RWPE1 (cell line): ENCODE results near the gene METTL2B.
"Not testable (repeated sequence)": the region's sequence is repeated elsewhere in the genome, so short reads cannot be mapped to it uniquely, and the experiment has no call there.

ENCODE experiments used
- CTCF ChIA-PET: fragments of 350-600 bp; sonication (Branson Sonifier 250); formaldehyde crosslinking; extraction: SDS; loops from one replicate; lab custom pipeline; 2021; lab: Yijun Ruan, JAX
- POLR2A ChIA-PET: fragments of 400-600 bp; formaldehyde crosslinking; extraction: SDS; loops from one replicate; lab custom pipeline; 2020; ENCODE audit warnings: antibody characterized with exemption; ENCODE audit not compliant: low non-redundant PET; lab: Yijun Ruan, JAX
- DNase-seq: peaks from one replicate; pipeline ENCODE4 v3.0.0; 2012; ENCODE audit warnings: low spot score
- H3K27ac ChIP-seq: fragments of 450-650 bp; 2 replicates; pipeline ENCODE4 v1.5.1; 2017
- TF ChIP-seq, protein P1 (sequence below): fragments of 450-650 bp; conservative IDR thresholded peaks from 2 replicates; pipeline ENCODE4 v1.5.1; 2017; ENCODE audit warnings: low read depth, mild to moderate bottlenecking

METTL2B gene

DNA sequence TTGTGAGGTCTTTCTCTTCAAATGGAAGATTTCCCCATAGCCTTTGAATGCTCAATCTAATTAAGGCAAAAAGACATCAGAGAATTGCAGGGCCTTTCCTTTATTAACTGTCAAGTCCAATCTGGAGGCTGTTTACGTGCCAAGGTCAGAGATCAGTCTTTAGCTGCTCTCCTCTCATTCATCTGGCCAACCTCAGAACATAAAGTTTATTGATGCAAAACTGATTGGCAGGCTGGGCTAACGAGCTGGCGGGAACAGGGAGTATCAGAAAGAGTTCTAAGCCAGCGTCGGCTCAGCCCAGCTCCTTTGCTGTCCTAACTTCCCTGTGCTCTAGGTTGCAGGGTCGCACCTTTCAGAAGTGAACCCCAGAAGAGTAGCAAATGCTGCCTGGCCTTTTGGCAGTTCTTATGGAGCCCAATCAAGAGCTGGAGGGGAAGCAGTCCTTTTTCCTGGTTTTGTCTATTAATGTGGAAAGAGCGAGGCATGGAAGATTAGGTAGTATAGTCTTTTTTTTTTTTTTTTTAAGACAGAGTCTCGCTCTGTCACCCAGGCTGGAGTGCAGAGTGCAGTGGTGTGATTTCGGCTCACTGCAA is 47.5 kb downstream of the METTL2B start:
- peak overlapping the region; percentile 31 for H3K27ac ChIP-seq
- CTCF ChIA-PET, POLR2A ChIA-PET, DNase-seq: not testable (repeated sequence)

DNA sequence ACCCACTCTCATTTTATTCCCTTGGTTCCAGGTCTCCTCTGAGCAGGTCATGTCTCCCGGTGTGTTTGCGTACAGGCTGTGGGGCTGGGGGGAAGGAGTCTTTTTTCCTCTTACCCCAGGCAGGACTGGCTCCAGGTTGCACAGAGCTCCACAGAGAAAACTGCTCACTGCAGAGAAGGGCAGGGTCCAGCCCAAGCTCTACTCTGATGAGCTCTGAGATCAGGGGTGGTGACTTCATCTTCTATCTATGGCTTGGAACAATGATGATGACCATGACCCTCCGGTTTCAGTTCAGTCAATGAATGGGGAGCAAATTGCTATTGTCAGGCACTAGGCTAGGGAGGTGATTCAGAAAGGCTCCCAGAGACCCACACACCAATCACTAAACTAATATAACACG is 49.0 kb downstream of the METTL2B start:
- POLR2A ChIA-PET, CTCF ChIA-PET, DNase-seq: not testable (repeated sequence)
- H3K27ac ChIP-seq: peak overlapping the region; percentile 34; the same call in 1 of the 2 replicates

DNA sequence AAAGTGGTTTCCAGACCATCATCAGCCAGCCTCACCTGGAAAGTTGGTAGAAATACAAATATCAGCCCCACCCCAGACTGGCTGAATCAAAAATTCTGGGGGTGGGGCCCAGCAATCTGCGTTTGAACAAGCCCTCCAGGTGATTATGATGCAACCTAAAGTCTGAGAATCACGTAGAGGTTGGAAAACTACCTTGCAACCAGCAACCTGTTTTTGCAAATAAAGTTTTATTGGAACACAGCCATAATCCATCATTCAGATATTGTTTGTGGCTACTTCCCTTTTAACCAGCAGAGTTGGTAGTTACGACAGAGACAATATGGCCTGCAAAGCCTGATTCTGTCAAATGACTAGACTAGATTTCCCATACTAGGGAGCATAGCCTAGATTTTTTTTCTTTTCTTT is 49.5 kb downstream of the METTL2B start:
- H3K27ac ChIP-seq, DNase-seq, CTCF ChIA-PET, POLR2A ChIA-PET: not testable (repeated sequence)

DNA sequence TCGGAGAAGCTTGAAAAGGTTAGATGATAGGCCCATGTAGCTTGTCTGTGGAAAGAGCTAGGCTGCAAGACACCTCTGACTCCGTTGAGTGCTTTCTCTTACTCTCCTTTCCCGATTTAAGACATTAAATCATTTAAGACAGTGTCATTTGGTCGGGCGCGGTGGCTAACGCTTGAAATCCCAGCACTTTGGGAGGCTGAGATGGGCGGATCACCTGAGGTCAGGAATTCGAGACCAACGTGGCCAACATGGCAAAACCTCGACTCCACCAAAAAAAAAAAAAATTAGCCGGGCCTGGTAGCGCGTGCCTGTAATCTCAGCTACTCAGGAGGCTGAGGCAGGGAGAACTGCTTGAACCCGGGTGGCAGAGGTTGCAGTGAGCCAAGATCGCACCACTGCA is 52.6 kb downstream of the METTL2B start:
- DNase-seq, CTCF ChIA-PET, POLR2A ChIA-PET: not testable (repeated sequence)
- peak overlapping the region; percentile 88; the same call in 1 of the 2 replicates for H3K27ac ChIP-seq

DNA sequence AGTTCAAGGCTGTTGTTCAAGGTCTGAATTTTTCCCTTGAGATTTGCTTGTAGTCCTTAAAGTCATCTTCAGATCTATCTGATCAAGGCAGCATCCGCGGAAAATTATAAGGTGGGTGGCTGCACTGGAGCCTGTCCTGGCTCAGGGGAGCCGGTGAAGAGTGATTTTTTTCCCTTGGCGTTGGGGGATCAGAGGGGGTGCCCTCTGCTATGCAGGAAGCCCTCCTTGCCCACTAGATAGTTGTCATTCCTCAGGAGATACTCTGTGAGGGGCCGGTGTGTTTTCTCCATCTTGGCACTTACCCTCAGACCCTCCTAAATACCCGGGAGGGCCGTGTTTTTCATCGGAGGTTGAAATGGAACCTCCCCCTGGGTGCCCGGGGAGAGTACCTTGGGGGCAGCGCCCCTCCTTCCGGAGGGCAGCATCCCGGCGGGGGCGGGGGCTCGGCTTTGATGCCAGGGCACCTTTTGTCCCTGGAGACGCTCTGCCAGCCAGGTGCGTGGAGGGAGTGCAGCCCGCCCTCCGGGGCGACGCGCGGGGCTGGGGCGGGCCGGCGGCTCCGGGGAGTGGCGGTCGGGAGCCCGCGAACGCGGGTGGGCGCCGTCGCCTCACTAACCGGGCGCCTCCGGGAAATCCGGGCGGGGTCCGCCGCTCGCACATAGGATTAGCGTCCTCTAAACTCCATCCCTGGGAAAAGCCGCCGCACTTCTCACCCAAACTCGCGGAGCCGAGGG is 53.7 kb downstream of the METTL2B start:
- POLR2A ChIA-PET, CTCF ChIA-PET: not testable (repeated sequence)
- peak overlapping the region; percentile 88 for H3K27ac ChIP-seq
- DNase-seq: peak; percentile 15

DNA sequence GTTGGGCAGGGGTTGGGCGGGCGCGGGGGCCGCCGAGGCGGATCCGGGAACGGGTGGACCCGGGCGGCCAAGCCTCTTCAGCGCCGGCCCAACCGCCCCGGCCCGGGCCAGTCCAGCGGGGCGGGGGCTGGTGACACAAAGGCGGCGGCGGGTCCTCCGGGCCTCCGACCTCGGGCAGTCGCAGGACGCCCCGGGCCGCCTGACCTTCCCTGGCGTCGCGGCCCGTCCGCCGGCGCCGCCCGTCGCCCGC is 54.2 kb downstream of the METTL2B start:
- POLR2A ChIA-PET: no interaction called here
- H3K27ac ChIP-seq: peak overlapping the region; percentile 88
- CTCF ChIA-PET: no interaction called here
- no peak for DNase-seq
- TF ChIP-seq, protein P1, sequence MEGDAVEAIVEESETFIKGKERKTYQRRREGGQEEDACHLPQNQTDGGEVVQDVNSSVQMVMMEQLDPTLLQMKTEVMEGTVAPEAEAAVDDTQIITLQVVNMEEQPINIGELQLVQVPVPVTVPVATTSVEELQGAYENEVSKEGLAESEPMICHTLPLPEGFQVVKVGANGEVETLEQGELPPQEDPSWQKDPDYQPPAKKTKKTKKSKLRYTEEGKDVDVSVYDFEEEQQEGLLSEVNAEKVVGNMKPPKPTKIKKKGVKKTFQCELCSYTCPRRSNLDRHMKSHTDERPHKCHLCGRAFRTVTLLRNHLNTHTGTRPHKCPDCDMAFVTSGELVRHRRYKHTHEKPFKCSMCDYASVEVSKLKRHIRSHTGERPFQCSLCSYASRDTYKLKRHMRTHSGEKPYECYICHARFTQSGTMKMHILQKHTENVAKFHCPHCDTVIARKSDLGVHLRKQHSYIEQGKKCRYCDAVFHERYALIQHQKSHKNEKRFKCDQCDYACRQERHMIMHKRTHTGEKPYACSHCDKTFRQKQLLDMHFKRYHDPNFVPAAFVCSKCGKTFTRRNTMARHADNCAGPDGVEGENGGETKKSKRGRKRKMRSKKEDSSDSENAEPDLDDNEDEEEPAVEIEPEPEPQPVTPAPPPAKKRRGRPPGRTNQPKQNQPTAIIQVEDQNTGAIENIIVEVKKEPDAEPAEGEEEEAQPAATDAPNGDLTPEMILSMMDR: no peak

DNA sequence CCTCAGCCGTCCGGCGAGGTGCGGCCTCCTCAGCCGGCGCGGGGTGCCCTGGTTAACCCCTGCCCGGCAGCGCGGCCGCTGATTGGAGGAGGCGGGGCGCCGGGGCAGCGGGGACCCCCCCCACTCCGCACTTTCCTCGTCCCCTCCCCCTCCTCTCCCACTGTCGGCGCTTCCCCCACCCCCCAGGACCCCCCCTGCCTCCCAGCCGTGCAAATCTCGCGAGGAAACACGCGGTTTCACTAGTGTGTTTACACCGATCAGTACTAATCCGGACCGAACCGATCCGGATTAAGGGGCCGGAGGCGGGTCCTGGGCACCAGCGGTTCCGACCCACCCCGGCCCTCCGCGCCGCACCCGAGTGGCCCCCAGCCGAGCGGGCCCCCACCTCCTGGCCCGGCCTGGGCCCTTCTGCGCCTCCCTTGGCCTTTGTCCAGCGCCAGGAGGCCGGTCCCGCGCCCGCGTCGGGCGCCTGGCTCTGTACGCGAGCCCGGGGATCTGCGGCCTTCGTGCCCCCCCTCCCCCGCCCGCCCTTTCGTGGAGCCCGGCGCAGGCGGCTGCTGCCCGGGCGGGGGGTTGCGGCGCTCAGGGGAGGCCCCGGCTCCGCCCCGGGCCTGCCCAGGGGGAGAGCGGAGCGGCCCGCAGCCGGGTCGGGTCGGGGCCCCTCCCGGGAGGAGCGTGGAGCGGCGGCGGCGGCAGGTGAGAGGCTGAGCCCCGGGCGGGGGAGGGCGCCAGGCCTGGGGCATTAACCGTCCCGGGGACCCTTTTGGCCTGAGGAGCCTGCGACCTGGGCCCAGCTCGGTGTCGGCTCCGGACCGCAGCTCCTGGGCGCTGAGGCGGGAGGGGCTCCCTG is 54.8 kb downstream of the METTL2B start:
- CTCF ChIA-PET, POLR2A ChIA-PET: not testable (repeated sequence)
- peak; percentile 73 for DNase-seq
- H3K27ac ChIP-seq: peak overlapping the region; percentile 88

DNA sequence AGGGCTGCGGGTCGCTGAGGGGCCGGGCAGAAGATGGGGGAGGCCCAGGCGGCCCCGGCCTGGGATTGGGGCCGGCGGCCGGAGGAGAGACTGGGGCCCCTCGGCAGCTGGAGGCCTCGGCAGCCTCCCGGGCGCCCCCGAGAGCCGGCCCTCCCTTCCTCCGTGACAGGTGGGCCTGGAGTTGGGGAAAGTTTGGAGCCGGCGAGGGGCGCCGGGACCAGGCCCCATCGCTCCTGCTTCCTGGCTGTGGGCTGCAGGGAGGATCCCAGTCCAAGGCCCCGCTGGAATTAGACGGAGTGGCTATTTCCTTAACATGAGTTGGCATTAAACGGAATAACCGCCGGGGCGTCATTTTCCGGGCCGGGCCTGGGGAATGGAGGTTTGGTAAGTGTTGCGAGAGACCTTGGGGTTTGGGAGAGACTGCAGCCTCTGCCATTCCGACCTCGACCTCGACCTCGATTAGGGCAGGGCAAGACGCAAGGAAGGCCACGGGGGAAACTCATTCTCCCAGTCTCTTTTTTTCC is 55.5 kb downstream of the METTL2B start:
- H3K27ac ChIP-seq: peak overlapping the region; percentile 88
- CTCF ChIA-PET, DNase-seq, POLR2A ChIA-PET: not testable (repeated sequence)

DNA sequence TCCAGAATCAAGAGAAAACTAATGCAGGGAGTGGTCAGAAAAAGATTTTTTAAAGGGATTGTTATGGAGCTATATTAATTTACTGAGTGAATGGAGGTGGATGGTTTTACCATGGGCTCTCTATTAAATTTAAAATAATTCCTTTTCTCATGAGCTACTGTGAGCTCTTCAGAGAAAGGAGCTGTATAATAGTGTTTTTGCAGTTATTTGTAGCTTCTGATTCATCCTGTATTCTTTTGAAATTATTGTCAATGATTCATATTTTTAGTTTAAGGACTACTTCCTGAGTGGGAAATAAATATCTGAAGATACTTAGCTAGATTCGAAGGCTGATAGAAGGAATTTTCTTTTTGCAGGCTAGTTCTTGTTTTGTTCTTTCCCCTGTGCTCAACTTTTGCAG is 56.4 kb downstream of the METTL2B start:
- POLR2A ChIA-PET, H3K27ac ChIP-seq, CTCF ChIA-PET, DNase-seq: not testable (repeated sequence)

DNA sequence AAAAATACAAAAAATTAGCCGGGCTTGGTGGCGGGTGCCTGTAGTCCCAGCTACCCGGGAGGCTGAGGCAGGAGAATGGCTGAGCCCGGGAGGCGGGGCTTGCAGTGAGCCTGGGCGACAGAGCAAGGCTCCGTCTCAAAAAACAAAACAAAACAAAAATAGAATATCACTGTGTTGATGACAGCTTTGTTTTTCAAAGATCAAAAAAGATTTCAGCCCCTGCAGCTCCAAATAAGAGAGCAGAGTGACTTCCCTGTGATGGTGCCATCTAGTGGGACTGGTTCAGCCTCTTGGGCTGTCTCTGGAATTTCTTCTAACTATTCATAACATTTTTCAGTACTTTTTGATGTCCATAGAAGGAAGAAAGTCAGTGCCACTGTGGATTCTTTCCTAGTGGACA is 60.9 kb downstream of the METTL2B start:
- POLR2A ChIA-PET, DNase-seq, H3K27ac ChIP-seq: not testable (repeated sequence)
- CTCF ChIA-PET: interaction anchor here (0.7 kb wide), 1 partner anchor 220 kb away, joined by 3 read pairs; no protein-coding TSS in a partner anchor
- TF ChIP-seq, protein P1: peak; percentile 41

DNA sequence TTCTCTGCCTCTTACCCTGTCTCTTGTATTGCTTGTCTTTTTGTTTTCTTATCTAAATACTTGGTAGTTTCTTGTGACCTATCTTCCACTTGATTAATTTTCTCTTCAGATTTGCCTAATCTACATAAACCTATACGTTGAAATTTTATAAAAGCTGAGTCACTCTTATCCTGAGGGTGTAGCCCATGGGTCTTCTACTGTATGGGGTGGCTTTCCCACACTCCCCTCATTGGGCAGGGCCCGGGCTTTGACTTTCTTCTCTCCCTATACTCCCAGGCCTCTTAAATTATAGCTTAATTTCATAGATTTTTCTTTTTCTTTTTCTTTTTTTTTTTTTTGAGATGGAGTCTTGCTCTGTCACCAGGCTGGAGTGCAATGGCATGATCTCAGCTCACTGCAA is 66.0 kb downstream of the METTL2B start:
- POLR2A ChIA-PET, H3K27ac ChIP-seq, CTCF ChIA-PET, DNase-seq: not testable (repeated sequence)

DNA sequence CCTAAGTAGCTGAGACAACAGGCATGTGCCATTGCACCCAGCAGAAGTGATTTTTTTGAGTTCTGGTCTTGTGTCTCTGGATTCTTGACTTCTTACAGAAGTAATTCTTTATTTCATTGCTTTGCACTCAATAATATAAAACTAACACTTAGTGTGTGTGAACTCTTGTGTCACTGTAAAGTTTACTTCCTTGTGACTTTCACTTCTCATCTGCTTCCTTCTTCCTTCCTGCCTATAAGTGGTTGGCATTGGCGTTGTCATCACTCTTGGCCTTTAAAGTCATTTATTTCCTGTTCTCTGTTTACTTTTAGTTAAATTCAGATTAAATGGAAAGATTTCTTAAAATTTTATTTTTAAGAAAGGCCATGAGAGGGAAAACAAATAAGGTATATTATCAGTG is 66.8 kb downstream of the METTL2B start:
- H3K27ac ChIP-seq, POLR2A ChIA-PET, CTCF ChIA-PET, DNase-seq: not testable (repeated sequence)

DNA sequence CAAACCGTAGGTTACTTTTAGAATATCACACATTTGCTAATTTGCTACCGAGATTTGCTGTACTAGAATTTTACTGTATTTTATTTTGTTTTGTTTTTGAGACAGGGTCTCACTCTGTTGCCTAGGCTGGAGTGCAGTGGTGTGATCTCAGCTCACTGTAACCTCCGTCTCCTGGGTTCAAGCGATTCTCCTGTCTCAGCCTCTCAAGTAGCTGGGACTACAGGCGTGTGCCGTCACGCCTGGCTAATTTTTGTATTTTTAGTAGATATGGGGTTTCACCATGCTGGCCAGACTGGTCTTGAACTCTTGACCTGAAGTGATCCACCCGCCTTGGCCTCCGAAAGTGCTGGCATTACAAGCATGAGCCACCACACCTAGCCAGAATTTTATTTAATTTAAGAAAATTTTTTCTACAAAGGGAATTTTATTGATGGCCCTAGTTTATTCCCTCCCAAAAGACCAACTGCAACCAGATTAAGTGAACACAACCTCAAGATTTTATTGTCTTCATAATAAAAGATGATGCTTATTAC is 69.8 kb downstream of the METTL2B start:
- CTCF ChIA-PET: interaction anchor here (0.6 kb wide), 1 partner anchor 371 kb away, joined by 4 read pairs; no protein-coding TSS in a partner anchor
- H3K27ac ChIP-seq, POLR2A ChIA-PET, DNase-seq: not testable (repeated sequence)
